Neural crest cell (in vitro differentiated cells): ENCODE results near the gene VENTX. TPM values are rescaled to one million over a fixed set of nuclear protein-coding genes. Genes with fewer than 3 reads are reported as not detected.
"Not testable (repeated sequence)": the region's sequence is repeated elsewhere in the genome, so short reads cannot be mapped to it uniquely, and the experiment has no call there.

ENCODE experiments used
- DNase-seq: peaks from one replicate; pipeline ENCODE4 v3.0.0; 2021; ENCODE audit warnings: low read depth, mixed read lengths, low spot score
- H3K27ac Mint-ChIP-seq: one replicate; pipeline ENCODE4 v1.8.0; 2021; ENCODE audit warnings: mild to moderate bottlenecking, mixed read lengths; ENCODE audit not compliant: unreplicated experiment
- H3K27me3 Mint-ChIP-seq: 2 replicates; pipeline ENCODE4 v1.8.0; 2021; ENCODE audit warnings: low read depth, mild to moderate bottlenecking, mixed read lengths
- H3K36me3 Mint-ChIP-seq: 2 replicates; pipeline ENCODE4 v1.8.0; 2021; ENCODE audit warnings: low read depth, mild to moderate bottlenecking, mixed read lengths
- H3K4me1 Mint-ChIP-seq: 2 replicates; pipeline ENCODE4 v1.8.0; 2021; ENCODE audit warnings: mixed read lengths
- H3K4me3 Mint-ChIP-seq: one replicate; pipeline ENCODE4 v1.8.0; 2021; ENCODE audit warnings: mild to moderate bottlenecking, mixed read lengths
- H3K9me3 Mint-ChIP-seq: 2 replicates; pipeline ENCODE4 v1.8.0; 2021; ENCODE audit warnings: mixed read lengths
- CTCF ChIP-seq: fragments of 200-600 bp; sonication (generic); conservative IDR thresholded peaks from 2 replicates; pipeline ENCODE4 v1.5.0; 2021; ENCODE audit warnings: antibody characterized with exemption, mild to moderate bottlenecking
- total RNA-seq: library from RNA; stranded (reverse); gene quantifications from 2 replicates; pipeline ENCODE4 v1.2.1, GENCODE V29; 2021

The VENTX gene
- total RNA-seq, 1 donor from 2014 or later: not detected

- TF ChIP-seq CTCF: no peak
- no peak overlapping the region for H3K4me3 Mint-ChIP-seq
- no peaks in the 10 kb centered on the region for H3K9me3 Mint-ChIP-seq
- no peak overlapping the region for H3K27ac Mint-ChIP-seq
- no peaks in the 10 kb centered on the region for H3K4me1 Mint-ChIP-seq
- no peaks in the 10 kb centered on the region for H3K36me3 Mint-ChIP-seq
- no peak for DNase-seq
- peaks cover 48% of the 10 kb centered on the region for H3K27me3 Mint-ChIP-seq
These were observed 17.9 kb upstream of the VENTX start for GRCh38 chr10:133219782-133220181.

GRCh38 chr10:133221331-133221730, 16.3 kb upstream of the VENTX start:
- no peak for TF ChIP-seq CTCF
- Mint-ChIP-seq H3K36me3 (no peaks in the 10 kb centered on the region), H3K27ac (no peak overlapping the region), H3K9me3 (no peaks in the 10 kb centered on the region), H3K4me3 (no peak overlapping the region), H3K4me1 (no peaks in the 10 kb centered on the region), H3K27me3 (peaks cover 56% of the 10 kb centered on the region)
- DNase-seq: no peak

GRCh38 chr10:133221756-133222155, 15.9 kb upstream of the VENTX start:
- not testable (repeated sequence) for DNase-seq, H3K9me3 Mint-ChIP-seq, H3K36me3 Mint-ChIP-seq, H3K27ac Mint-ChIP-seq, H3K4me3 Mint-ChIP-seq, H3K4me1 Mint-ChIP-seq
- H3K27me3 Mint-ChIP-seq: peaks cover 57% of the 10 kb centered on the region

- Mint-ChIP-seq H3K4me3 (no peak overlapping the region), H3K27ac (no peak overlapping the region), H3K36me3 (peaks cover 1% of the 10 kb centered on the region), H3K4me1 (peaks cover 1% of the 10 kb centered on the region), H3K9me3 (no peaks in the 10 kb centered on the region), H3K27me3 (peaks cover 70% of the 10 kb centered on the region)
- DNase-seq: no peak
- TF ChIP-seq CTCF: no peak
These were observed 13.6 kb upstream of the VENTX start for GRCh38 chr10:133224076-133224475.

GRCh38 chr10:133224756-133225372, 12.8 kb upstream of the VENTX start:
- H3K27ac Mint-ChIP-seq: no peak overlapping the region
- TF ChIP-seq CTCF: no peak
- peaks cover 70% of the 10 kb centered on the region for H3K27me3 Mint-ChIP-seq
- peaks cover 3% of the 10 kb centered on the region for H3K36me3 Mint-ChIP-seq
- no peak overlapping the region for H3K4me3 Mint-ChIP-seq
- no peak for DNase-seq
- H3K9me3 Mint-ChIP-seq: no peaks in the 10 kb centered on the region
- H3K4me1 Mint-ChIP-seq: peaks cover 5% of the 10 kb centered on the region

- DNase-seq: no peak
- peaks cover 71% of the 10 kb centered on the region for H3K27me3 Mint-ChIP-seq
- H3K36me3 Mint-ChIP-seq: peaks cover 3% of the 10 kb centered on the region
- no peak overlapping the region for H3K4me3 Mint-ChIP-seq
- H3K27ac Mint-ChIP-seq: no peak overlapping the region
- H3K4me1 Mint-ChIP-seq: peaks cover 5% of the 10 kb centered on the region
- no peak for TF ChIP-seq CTCF
- H3K9me3 Mint-ChIP-seq: no peaks in the 10 kb centered on the region
These were observed 11.9 kb upstream of the VENTX start for GRCh38 chr10:133225707-133226191.
